ENCODE results near the gene CYP4A22. TPM values are rescaled to one million over a fixed set of nuclear protein-coding genes. Genes with fewer than 3 reads are reported as not detected.
"Not testable (repeated sequence)": the region's sequence is repeated elsewhere in the genome, so short reads cannot be mapped to it uniquely, and the experiment has no call there.

CYP4A22 gene
- total RNA-seq, 1 donor from 2014 or later: not detected

DNA sequence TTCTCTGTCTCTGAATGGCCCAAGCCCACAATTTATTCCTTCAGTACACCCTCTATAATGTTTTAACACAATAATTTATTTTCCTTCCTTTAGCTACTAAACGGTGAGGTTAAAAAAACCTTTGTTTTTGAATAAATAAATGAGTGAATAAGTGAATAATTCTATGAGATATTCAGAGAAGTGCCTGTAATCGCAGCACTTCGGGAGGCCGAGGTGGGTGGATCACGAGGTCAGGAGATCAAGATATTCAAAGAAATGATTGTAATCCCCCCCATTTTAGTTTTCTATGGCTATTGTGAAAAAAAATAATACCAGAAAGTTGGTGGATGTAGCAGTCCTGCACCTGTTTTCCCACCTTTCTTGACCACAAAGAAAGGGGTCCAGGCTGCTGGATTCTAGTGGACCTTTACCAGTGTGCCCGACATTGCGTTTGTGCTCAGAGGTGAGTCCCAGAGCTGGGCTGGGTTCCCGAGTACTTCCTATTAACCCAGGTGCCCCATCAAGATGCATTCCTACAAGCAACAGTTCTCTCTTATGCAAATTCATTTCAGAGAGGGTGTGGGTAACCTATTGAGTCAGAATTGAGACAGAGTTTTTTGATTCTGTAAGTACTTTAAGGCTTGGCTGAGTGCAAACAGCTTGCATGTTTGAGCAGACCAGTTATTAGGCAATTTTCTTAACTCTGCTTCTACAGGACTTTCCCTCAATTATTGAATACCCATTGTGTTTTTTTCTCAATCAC lies 7.6 kb upstream of the CYP4A22 start:
- H3K4me1 Mint-ChIP-seq (ENCODE audit: low read depth); DNase-seq (ENCODE audit: low spot score); H3K27me3 Mint-ChIP-seq (ENCODE audit: insufficient read depth); H3K36me3 Mint-ChIP-seq (ENCODE audit: low read depth); intact Hi-C loops (cut with micrococcal nuclease); H3K4me3 Mint-ChIP-seq; H3K9me3 Mint-ChIP-seq; H3K27ac Mint-ChIP-seq: not testable (repeated sequence)

- H3K9me3 Mint-ChIP-seq; H3K27me3 Mint-ChIP-seq (ENCODE audit: insufficient read depth); H3K4me3 Mint-ChIP-seq; H3K4me1 Mint-ChIP-seq (ENCODE audit: low read depth); DNase-seq (ENCODE audit: low spot score); H3K27ac Mint-ChIP-seq; intact Hi-C loops (cut with micrococcal nuclease); H3K36me3 Mint-ChIP-seq (ENCODE audit: low read depth): not testable (repeated sequence)
Observed at GRCh38 chr1:47132665-47133064, 4.6 kb upstream of the CYP4A22 start.

DNA sequence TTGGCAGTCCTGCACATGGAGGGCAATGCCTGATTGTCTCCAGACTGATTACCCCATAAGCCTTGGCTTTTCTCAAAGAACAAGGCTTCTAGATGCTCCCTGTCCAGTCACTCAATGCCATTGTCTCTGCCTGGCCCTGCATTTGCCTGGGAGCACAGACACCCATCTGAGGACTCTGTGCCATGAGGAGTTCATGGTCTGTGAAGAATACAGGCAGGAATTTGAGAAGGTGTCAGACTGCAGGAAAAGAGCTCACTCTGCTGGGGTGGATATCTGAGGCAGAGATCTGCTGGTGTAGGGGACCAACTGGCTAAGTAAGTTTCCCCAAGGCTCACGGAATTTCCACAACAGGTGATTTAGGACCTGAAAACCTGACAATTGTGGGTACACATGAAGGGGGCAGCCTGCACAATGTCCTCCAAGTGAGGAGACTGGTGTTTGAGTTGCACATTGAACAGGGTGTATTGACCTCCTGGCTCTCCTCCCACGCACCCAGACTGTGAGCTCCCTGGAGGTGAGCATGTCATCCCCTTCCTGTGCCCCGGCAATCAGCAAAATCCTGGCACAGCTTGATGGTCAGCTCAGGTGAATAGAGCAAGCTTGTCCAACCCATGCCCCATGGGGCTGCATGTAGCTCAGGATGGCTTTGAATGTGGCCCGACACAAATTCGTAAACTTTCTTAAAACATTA lies 829 bp downstream of the CYP4A22 start:
- Mint-ChIP-seq H3K27ac (no peak overlapping the region), H3K36me3 (ENCODE audit: low read depth) (no peaks in the 10 kb centered on the region), H3K4me1 (ENCODE audit: low read depth) (no peaks in the 10 kb centered on the region), H3K4me3 (no peak overlapping the region), H3K27me3 (ENCODE audit: insufficient read depth) (peaks cover 5% of the 10 kb centered on the region), H3K9me3 (no peaks in the 10 kb centered on the region)
- DNase-seq (ENCODE audit: low spot score): no peak
- intact Hi-C loops (cut with micrococcal nuclease): no loop called here

- H3K27ac Mint-ChIP-seq; H3K27me3 Mint-ChIP-seq (ENCODE audit: insufficient read depth); H3K9me3 Mint-ChIP-seq; intact Hi-C loops (cut with micrococcal nuclease); DNase-seq (ENCODE audit: low spot score); H3K36me3 Mint-ChIP-seq (ENCODE audit: low read depth); H3K4me3 Mint-ChIP-seq; H3K4me1 Mint-ChIP-seq (ENCODE audit: low read depth): not testable (repeated sequence)
Observed at GRCh38 chr1:47140358-47140757, 3.1 kb downstream of the CYP4A22 start.

- H3K27me3 Mint-ChIP-seq (ENCODE audit: insufficient read depth); H3K4me3 Mint-ChIP-seq; H3K36me3 Mint-ChIP-seq (ENCODE audit: low read depth); H3K4me1 Mint-ChIP-seq (ENCODE audit: low read depth); H3K9me3 Mint-ChIP-seq; H3K27ac Mint-ChIP-seq; intact Hi-C loops (cut with micrococcal nuclease); DNase-seq (ENCODE audit: low spot score): not testable (repeated sequence)
Observed at GRCh38 chr1:47143654-47144053, 6.4 kb downstream of the CYP4A22 start.

- not testable (repeated sequence) for H3K36me3 Mint-ChIP-seq (ENCODE audit: low read depth); H3K27ac Mint-ChIP-seq
Observed at GRCh38 chr1:47146495-47146894, 9.3 kb downstream of the CYP4A22 start.

GRCh38 chr1:47147047-47147785 lies 10.0 kb downstream of the CYP4A22 start:
- no peak for DNase-seq (ENCODE audit: low spot score)
- Mint-ChIP-seq H3K9me3 (no peaks in the 10 kb centered on the region), H3K4me3 (no peak overlapping the region), H3K27me3 (ENCODE audit: insufficient read depth) (peaks cover 3% of the 10 kb centered on the region), H3K27ac (no peak overlapping the region), H3K36me3 (ENCODE audit: low read depth) (no peaks in the 10 kb centered on the region), H3K4me1 (ENCODE audit: low read depth) (no peaks in the 10 kb centered on the region)
- intact Hi-C loops (cut with micrococcal nuclease): no loop called here

More at GRCh38 chr1:47146495-47146894, 9.3 kb downstream of the CYP4A22 start:
- intact Hi-C loops (cut with micrococcal nuclease); H3K9me3 Mint-ChIP-seq; H3K4me1 Mint-ChIP-seq (ENCODE audit: low read depth); DNase-seq (ENCODE audit: low spot score); H3K4me3 Mint-ChIP-seq; H3K27me3 Mint-ChIP-seq (ENCODE audit: insufficient read depth): not testable (repeated sequence)

- H3K4me1 Mint-ChIP-seq (ENCODE audit: low read depth); H3K27me3 Mint-ChIP-seq (ENCODE audit: insufficient read depth); H3K36me3 Mint-ChIP-seq (ENCODE audit: low read depth); H3K4me3 Mint-ChIP-seq; H3K9me3 Mint-ChIP-seq; H3K27ac Mint-ChIP-seq; DNase-seq (ENCODE audit: low spot score); intact Hi-C loops (cut with micrococcal nuclease): not testable (repeated sequence)
Observed at GRCh38 chr1:47149162-47149561, 11.9 kb downstream of the CYP4A22 start.

- DNase-seq (ENCODE audit: low spot score); H3K27ac Mint-ChIP-seq; H3K9me3 Mint-ChIP-seq; intact Hi-C loops (cut with micrococcal nuclease); H3K27me3 Mint-ChIP-seq (ENCODE audit: insufficient read depth); H3K36me3 Mint-ChIP-seq (ENCODE audit: low read depth); H3K4me1 Mint-ChIP-seq (ENCODE audit: low read depth); H3K4me3 Mint-ChIP-seq: not testable (repeated sequence)
Observed at GRCh38 chr1:47156457-47156856, 19.2 kb downstream of the CYP4A22 start.

DNA sequence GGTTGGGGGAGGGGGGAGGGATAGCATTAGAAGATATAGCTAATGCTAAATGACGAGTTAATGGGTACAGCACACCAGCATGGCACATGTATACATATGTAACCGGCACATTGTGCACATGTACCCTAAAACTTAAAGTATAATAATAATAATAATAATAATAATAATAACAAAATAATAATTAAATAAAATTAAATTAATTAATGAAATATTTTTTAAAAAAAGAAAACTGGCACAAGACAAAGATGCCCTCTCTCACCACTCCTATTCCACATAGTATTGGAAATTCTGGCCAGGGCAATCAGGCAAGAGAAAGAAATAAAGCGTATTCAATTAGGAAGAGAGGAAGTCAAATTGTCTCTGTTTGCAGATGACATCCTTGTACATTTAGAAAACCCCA lies 20.7 kb downstream of the CYP4A22 start:
- H3K4me1 Mint-ChIP-seq (ENCODE audit: low read depth): not testable (repeated sequence)

GRCh38 chr1:47160716-47161115 lies 23.5 kb downstream of the CYP4A22 start:
- H3K4me3 Mint-ChIP-seq: no peak overlapping the region
- H3K4me1 Mint-ChIP-seq (ENCODE audit: low read depth): no peaks in the 10 kb centered on the region
- peaks cover 13% of the 10 kb centered on the region for H3K27me3 Mint-ChIP-seq (ENCODE audit: insufficient read depth)
- intact Hi-C loops (cut with micrococcal nuclease): no loop called here
- peaks cover 5% of the 10 kb centered on the region for H3K9me3 Mint-ChIP-seq
- H3K27ac Mint-ChIP-seq: no peak overlapping the region
- DNase-seq (ENCODE audit: low spot score): no peak
- no peaks in the 10 kb centered on the region for H3K36me3 Mint-ChIP-seq (ENCODE audit: low read depth)

More for the DNA sequence above, 20.7 kb downstream of the CYP4A22 start:
- intact Hi-C loops (cut with micrococcal nuclease); H3K4me3 Mint-ChIP-seq; H3K27ac Mint-ChIP-seq; H3K36me3 Mint-ChIP-seq (ENCODE audit: low read depth); H3K9me3 Mint-ChIP-seq; DNase-seq (ENCODE audit: low spot score): not testable (repeated sequence)
- H3K27me3 Mint-ChIP-seq (ENCODE audit: insufficient read depth): peaks cover 12% of the 10 kb centered on the region

GRCh38 chr1:47161298-47162040 lies 24.2 kb downstream of the CYP4A22 start:
- intact Hi-C loops (cut with micrococcal nuclease): no loop called here
- no peaks in the 10 kb centered on the region for H3K36me3 Mint-ChIP-seq (ENCODE audit: low read depth)
- H3K9me3 Mint-ChIP-seq: peaks cover under 1% of the 10 kb centered on the region
- no peaks in the 10 kb centered on the region for H3K4me1 Mint-ChIP-seq (ENCODE audit: low read depth)
- no peak for DNase-seq (ENCODE audit: low spot score)
- H3K27ac Mint-ChIP-seq: no peak overlapping the region
- peaks cover 11% of the 10 kb centered on the region for H3K27me3 Mint-ChIP-seq (ENCODE audit: insufficient read depth)
- no peak overlapping the region for H3K4me3 Mint-ChIP-seq
